Endothelial cell of umbilical vein (primary cell): Measurements from ENCODE around the gene TRERF1.
"Not testable (repeated sequence)": the region's sequence is repeated elsewhere in the genome, so short reads cannot be mapped to it uniquely, and the experiment has no call there.

Experiments used
- CTCF ChIP-seq, 2 donors: IDR thresholded peaks; 1 replicate in 1 of 2; 2 replicates in 1 of 2; pipeline ENCODE4 v1.5.1; 2011; ENCODE audit warnings: low read length in 2 of 2, mild to moderate bottlenecking in 2 of 2, moderate library complexity in 2 of 2, control low read depth in 1 of 2, inconsistent platforms in 1 of 2, low read depth in 1 of 2; ENCODE audit not compliant: insufficient read depth in 1 of 2; ENCODE audit errors: extremely low read depth in 1 of 2
- EZH2 ChIP-seq: IDR thresholded peaks from 2 replicates; pipeline ENCODE4 v1.6.1; 2012; ENCODE audit warnings: borderline replicate concordance, low read depth, mild to moderate bottlenecking, moderate library complexity, low read length, inconsistent platforms; ENCODE audit not compliant: severe bottlenecking
- GATA2 ChIP-seq: IDR thresholded peaks from 2 replicates; pipeline ENCODE4 v1.7.0; 2011; ENCODE audit warnings: low read depth, mild to moderate bottlenecking, moderate library complexity, mixed read lengths, low read length; ENCODE audit not compliant: insufficient read length, insufficient read depth
- MAX ChIP-seq: IDR thresholded peaks from 2 replicates; pipeline ENCODE4 v1.6.1; 2011; ENCODE audit not compliant: insufficient read depth, insufficient read length
- MYC ChIP-seq: IDR thresholded peaks from one replicate; pipeline ENCODE4 v1.6.1; 2011; ENCODE audit warnings: mild to moderate bottlenecking, low read depth, low read length
- POLR2A ChIP-seq: IDR thresholded peaks from 2 replicates; pipeline ENCODE4 v1.6.1; 2012; ENCODE audit warnings: low read depth, mild to moderate bottlenecking, control low read depth, low read length
- POLR2AphosphoS5 ChIP-seq: IDR thresholded peaks from 2 replicates; pipeline ENCODE4 v1.6.1; 2012; ENCODE audit warnings: low read depth, mild to moderate bottlenecking, control low read depth, low read length, moderate library complexity; ENCODE audit not compliant: insufficient read depth

- not testable (repeated sequence) for TF ChIP-seq CTCF (IDR thresholded peaks at IDR 0.05; ENCODE audit: extremely low read depth in 1 of 2, insufficient read depth in 1 of 2, low read depth in 1 of 2, low read length in 2 of 2); POLR2A; MYC; POLR2AphosphoS5; EZH2; MAX; GATA2
Observed at GRCh38 chr6:42324656-42325324, 126.9 kb downstream of the TRERF1 start.
